DMS79 (cell line): ENCODE results near the gene SDCCAG8.

Experiments
- DNase-seq: peaks from one replicate; lab custom pipeline; 2025; lab: John Stamatoyannopoulos, UW

SDCCAG8 gene

DNA sequence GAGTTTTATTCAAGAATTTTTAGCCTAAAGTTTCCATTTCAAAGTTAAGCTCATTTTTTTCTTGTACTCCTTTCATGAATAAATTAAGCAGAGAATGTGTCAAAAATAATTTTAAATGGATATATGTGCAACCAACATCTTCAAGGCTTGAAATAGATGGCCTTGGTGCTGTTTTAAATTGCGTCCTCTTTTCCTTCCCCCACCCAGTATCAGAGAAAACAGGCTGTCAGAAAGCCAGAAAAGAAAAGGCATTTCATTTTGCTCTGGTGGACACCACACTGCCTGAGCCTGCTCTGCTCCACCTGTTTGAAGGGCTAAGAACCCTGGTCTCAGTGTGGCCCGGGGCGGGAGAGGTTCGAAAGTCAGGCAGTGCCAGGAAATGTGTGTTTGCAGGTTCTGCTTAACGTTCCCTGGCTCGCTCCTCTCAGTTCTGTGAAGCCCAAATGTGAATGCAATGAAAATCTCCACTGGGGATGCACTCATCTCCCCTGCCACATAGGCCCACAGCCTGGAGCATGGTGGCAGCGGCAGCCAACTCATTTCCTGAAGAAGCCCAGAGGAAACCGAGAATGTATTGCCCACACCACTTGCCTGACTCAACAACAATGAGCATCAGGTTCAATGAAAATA is 134.4 kb downstream of the SDCCAG8 start:
- no peak for DNase-seq

DNA sequence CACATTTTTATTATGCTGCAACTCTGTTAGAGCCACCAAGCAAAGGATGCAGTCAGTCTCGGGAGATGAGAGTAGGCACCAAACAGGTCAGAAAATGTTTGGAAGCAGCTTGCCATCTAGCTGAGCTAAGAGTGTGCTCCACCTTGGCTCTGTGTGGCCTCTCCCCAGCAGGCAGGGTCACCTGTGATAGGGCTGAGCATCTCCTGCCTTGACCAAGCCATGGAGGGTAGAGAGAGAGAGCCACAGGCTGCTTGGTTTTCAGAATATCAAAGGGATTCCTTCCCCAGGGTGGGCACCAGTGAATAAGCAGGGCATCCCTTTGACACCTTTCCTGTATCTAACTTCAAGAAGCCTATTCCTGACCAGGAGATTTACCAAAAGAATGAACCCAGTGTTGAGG is 135.5 kb downstream of the SDCCAG8 start:
- no peak for DNase-seq

DNA sequence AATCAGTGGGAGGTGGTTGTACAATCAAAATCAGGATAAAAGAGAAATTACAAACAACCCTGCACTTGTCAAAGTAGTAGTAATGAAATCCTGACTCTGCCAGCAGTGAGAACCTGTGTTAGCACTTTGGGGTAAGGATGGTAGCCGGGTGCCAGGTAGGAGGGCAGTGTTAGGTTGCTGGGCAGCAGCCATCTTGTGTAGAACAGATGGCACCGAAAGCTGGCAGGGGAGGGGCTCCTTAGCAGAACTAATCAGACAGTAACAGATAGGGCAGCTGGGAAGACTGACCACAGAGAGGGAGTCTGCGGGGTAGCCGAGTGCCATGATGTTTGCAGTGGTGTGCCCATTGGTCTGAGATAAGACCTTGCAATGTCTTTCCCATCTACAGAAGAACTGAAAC is 137.3 kb downstream of the SDCCAG8 start:
- DNase-seq: no peak

DNA sequence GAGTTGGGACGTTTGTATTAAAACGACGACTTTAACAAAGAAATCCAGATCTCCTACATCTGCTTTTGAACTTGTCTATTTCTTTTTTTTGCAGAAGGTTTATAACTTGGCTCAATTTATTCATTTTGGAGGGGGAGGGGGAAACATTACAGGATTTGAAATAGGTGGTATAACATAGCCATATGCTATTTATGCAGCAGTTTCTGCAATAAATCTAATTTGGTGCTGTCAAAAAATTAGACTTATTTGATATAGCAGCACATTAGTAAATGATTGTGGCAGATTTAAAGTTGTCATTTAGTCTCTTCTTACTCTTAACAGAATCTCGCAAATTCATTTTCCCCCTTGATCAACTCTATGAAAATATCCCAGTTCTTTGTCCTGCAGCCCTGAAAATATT is 138.2 kb downstream of the SDCCAG8 start:
- no peak for DNase-seq

DNA sequence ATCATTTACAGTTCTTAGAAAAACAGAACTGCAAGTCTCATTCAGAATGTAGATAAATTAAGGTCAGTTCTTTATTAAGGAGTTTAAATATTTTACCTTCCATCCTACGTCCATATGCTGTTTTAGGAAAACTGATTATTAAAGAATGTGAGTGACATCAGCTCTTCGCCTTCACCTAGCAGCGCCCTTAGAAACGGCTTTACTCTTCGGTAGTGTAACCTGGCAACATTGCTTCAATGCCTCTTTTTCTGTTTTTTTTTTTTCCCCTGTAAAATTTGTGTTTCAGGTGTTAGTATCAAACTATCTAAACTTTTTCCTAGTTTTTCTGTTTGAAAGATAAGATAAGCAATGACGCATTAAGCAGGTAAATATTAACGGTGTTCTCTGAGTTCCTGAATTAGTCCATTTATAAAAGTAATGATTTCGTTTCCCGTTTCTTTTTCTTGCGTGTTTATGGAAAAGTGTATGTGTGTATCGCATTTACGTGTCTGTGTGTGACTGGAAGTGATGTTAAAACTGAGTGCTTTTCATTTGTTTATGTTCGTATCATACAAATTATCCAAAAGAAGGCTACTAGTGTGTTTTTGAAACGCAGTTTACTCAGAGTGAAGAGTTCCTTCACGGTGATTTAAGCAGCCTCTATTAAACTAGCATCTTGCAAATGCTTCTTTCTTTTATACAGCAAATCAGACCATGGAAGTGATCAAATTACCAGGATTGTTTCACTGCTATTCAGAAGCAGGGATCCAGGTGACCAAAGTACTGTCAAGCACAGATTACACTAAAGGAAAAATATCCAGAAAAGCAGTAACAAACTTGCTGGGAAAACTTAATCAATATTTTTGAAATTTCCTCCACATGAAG is 139.0 kb downstream of the SDCCAG8 start:
- DNase-seq: no peak

DNA sequence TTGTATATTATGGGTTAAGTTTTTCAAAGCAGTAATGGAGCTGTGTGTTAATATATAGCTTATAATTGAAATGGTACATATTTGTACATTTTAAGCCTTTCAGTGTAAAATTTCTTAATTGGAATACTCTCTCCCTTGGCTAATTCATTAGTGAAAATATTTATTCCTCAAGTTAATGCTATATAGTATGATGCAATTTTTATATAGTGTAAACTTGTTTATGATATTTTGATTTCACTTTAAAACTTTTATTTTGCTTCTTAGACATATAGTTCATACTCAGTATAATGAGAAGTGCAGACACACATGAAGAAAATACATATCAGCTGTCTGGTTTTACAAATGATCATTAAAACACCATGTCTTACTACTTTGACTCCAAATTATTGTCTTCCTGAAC is 140.6 kb downstream of the SDCCAG8 start:
- DNase-seq: no peak

DNA sequence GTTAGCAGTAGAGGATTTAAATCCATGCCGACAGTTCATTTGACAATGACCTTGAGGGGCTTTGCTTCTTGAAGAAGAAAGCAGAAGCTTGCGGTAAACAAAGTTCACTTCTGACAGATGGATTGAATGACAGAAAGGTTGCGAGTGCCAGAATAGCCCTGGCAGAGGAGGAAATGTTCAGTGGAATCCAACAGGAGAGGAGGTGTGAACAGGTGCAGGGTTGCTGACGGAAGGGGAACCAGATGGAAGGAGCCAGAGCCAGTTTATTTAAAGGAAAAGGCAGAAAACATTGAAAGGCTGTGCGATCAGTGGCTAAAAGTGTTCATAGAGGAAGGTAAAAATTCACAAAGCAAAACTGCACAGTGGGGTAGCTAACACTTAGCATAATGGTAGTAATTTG is 141.0 kb downstream of the SDCCAG8 start:
- no peak for DNase-seq

DNA sequence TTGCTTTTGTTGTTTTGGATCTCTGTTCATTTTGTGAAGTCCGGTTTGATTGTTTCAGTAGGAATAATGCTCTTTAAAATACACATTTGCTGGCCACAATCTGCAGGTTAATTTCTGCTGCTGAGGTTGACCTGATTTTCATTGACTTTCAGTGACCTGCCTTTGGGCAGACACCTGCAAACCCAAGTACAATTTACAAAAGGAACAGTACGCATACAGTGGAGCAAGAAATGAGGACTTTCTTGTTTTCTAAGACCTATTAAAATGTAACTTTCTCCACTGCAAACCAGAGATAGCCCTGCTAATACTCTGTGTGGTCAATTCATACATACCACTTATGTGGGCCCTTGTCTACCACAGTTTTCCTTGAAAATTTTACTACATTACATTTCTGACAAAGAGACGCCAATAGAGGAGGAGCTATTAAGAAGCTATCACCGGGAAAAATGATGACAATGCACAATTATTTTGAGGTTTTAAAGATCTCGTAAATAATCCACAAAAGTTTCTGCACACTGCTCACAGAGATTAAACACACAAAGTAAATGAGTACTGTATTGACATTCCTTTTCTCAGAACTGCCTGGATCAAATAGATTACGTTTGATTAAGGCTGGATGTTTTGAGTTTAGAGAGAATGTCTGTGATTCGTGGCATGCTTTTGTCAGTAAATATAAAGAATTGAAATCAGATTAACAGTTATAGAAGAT is 141.9 kb downstream of the SDCCAG8 start:
- no peak for DNase-seq

DNA sequence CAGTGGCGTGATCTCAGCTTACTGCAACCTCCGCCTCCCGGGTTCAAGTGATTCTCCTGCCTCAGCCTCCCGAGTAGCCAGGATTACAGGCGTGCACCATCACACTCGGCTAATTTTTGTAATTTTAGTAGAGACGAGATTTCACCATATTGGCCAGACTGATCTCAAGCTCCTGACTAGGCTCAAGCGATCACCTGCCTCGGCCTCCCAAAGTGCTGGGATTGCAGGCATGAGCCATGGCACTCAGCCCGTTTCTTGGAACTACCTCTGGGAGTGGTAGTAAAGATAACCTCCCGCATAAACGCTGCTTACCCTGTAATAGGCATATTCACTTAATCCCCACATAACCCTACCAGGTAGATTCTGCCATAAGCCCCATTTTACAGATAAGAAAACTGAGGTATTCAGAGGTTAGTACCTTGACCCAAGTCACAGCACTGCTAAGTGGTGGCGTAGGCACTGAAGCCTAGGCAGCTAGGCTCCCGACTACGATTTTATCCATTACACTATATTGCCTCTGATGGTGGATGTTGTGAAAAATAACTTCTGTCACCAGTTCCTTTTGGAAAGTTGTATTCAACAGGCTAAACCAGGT is 143.8 kb downstream of the SDCCAG8 start:
- no peak for DNase-seq

DNA sequence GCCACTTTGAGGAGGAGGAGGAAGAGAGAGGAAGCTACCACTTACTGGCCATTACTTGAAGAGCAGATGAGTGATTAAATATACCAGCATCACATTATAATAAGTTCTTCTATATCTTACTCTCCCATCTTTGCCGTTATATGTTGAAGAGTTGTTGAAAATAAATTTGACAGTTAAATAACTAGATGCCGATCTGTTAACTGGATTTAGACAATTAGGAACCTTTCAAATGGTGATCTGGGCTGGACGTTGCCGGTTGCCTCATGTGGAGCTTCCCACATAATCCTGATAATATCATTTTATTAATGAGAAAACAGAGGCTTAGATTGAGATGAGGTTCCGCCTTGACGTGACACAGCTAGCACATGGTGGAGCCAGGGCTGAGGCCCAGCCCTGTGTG is 147.0 kb downstream of the SDCCAG8 start:
- no peak for DNase-seq

DNA sequence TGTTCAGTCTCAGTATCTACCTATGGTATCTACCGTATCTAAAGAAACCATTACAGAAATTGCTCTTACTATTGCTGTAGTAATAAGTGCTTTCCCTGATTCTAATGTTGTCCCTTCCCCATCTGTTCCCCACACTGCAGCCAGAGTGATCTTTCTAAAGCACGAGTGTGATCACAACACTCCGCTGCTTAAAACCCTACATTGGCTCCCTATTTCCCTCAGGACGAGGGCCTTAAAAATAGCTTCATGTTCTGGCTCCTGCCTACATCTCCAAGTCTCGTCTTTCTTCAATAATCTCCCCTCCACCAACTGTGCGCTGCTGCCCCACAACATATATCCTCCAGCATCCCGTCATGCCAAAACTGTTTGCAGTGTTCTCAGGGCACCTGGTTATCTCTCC is 150.6 kb downstream of the SDCCAG8 start:
- DNase-seq: no peak

DNA sequence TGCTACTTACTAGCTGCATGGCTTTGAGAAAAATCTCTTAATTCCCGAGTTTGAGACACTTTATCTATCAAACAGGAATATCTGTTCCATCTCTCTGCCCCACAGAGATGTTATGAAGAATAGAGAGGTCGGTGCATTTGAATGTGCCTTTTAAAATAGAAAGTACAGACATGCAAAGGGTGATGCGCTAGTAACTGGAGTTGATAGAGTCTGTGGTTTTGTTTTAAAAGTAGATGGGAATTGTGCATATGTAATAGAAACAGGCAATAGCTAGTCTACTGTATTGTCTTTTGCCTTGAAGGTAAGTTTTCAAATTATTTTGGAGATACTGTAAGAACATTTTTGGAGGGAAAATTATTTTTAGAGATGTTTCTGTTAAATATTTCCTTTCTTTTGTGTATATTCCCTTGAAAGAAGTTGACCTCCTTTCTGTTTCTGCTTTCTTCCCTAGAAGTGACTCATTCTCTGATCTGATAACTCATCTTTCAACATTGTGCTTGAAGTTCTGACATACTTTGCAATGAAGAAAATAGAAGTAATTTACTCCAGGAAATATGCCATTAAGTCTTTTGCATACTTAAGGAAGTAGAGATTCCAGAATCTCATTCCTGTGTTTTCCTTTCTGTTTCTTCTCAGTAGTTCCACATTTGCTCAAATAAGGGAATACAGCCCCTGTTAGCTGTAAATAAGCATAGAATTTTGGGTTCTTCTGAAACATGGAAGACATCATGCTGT is 151.6 kb downstream of the SDCCAG8 start:
- no peak for DNase-seq

DNA sequence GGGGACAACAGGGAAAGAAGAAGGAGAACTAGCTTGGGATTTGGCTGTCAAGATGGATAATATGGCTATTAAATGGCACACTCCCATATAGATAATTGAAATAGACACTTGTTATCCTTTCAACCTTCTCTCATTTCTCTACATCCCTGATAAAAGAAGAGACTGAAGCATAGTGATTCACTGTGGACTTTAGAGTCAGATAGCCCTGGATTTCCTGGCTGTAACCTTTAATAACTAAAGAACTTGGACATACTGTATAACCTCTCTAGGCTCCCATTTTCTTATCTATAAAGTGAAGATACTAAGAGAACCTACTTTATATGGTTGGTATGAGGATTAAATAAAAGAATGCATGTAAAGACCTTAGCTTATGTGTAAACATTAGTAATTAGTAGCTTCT is 152.6 kb downstream of the SDCCAG8 start:
- no peak for DNase-seq

DNA sequence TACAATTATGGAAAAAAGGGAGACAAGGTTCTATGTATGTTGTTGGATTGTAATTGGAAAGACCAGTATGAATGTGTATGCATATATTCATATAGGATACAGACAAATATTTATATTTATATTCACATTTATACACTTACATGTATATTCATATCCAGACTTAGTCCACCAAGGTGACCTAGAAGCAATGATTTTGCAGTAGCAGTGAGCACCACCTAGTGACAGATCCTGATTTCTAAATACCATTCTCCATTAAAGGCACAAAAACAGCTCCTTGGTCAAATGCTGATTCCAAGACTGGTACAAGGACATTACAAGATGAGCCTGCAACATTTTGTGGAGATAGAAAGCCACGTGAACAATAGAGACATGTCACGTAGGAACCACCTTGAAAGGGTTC is 153.4 kb downstream of the SDCCAG8 start:
- DNase-seq: no peak

DNA sequence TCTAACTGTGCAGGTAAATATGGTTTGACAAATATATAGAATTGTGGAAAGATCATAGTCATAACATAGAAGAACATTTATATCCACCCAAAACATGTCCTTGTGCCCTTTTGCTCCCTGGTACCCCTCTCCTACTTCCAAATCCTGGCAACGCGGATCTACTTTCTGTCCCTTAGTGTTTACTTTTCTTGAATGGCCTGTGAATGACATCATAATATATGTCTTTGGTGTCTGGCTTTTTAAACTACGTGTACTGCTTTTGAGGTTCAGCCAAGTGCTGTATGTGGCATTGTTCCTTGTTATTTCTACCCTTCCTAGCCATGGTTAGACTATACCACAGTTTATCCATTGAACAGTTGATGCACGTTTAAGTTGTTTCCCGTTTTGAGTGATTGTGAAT is 155.6 kb downstream of the SDCCAG8 start:
- DNase-seq: no peak

DNA sequence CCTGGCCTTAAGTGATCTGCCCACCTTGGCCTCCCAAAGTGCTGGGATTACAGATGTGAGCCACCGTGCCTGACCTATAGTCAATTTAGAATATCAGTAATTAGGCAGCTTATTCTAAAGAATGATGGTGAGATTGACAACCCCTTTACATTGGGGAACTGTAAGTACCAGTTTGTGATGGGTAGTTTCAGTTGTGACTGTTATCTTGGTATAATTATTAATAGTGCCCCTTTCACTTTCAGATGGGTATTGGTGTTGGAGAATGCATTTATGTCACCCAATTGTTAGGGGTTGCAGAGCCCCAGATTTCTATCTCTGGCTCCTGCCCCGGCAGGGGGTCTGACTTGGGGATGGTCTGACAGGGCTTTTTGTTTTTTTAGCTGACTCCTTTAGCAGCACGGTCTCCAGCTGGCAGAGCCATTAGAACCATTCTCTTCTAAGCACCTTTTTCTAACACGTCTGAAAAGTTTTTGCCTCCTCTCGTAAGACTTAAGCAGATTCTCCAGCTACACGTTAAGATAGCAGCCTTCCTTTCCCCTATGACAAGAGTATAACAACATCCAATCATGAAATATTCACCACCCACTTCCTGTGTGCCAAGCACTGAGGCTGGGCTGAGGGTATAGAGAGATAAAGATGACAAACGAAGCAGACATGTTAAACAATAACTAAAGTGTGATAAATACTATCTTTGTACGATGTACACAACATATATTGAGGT is 157.8 kb downstream of the SDCCAG8 start:
- no peak for DNase-seq

DNA sequence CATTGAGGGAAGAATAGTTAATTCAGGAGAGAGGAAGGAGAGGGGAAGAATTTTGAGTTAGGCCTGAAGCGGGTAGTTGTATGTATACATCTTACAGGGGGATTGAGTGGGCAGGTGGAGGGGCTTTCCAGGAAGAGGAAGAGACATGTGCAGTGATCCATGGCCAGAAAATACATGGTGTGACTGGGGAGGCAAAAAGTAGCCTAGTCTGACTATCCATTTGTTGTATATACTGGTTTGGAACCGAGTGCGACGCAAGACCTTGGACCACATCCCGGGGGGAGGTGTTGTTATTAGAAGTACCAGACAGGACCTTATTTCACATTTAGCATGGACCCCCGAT is 158.3 kb downstream of the SDCCAG8 start:
- no peak for DNase-seq

DNA sequence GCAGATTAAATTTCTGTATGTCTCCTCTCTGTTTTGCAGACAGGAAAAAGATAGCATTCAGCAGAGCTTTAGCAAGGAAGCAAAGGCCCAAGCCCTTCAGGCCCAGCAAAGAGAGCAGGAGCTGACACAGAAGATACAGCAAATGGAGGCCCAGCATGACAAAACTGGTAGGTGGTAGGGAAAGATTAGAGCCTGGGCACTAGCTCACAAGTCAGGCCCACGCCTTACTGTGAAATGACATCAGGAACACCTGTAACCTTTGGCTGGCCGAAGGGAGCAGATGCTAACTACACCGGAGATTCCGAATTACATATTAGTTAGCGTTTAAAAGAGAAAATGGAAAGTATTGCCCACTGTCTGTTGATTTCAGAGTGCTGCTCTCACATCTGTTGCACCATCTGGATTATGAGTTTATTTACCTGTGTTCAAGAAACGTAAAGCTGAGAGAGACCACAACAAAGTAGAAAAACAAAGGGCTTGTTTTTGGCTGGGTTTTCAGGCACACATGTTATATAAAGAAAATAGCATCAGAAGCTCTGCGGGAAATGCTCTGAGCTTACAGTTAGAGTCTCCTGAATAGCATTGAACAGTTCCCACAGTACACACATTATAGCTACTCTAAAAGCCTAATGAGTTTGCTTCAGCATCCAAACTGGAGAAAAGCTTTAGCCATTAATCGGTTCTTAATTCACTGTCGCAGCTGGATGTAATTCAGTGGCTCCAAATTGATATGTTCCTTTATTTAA is 160.0 kb downstream of the SDCCAG8 start:
- no peak for DNase-seq

DNA sequence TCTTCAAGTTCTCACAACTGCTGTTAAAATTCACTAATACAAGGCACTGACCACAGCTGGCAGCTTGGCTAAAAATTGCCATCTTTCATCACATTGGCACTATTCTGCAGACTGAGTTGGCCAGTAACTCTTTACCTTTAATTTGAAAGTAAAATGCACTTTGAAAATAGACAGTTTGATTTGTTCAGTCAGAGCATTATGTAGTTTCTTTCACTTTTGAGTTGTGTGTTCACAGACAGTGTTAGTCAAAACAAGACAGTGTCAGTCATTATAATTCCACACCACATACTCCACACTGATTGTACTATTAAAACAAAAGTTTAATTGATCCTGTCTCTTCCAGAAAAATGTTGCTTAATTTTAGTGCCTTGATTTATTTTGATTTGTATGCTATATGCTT is 160.7 kb downstream of the SDCCAG8 start:
- DNase-seq: no peak

DNA sequence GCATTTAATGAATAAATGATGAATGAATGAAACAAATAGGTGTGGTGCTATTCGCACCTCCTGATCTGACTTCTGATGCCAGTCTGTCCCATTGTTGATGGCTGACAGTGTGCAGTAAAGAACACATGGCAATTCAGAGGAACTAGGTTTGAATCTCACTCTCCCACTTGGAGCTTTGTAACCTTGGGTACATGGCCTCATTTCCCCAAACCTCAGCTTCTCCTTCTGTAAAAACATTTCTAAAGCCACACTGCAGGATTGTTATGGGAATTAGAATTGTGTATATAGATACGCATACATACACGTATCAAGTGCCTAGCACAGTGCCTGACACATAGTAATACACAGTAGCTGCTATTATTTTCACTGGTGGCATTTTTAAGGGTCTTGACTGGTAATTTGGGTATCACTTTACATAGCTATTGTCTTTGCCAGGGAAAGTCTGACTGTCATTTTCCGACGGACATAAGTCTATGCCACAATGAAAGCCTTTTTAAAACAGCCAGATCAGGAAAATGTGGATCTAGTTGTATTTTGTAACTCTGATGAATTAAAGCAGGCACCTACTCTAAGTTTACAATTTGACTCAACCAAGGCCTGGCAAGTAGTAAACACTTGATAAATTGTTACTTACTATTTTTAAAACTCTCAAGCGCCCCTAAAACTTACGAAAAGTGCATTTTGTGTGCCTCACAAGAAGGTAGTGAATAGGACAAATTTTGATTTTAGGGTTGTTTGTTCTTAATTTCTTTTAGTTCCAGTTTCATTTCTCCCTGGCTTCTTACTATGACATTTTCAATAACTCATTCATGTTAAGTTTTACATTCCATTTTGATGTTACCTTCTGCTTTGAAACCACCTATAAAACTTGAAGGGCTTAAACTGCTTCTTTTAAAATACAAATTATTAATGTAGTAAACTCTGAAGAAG is 164.4 kb downstream of the SDCCAG8 start:
- no peak for DNase-seq
